Keratinocyte (primary cell): ENCODE results near the gene NAPG. TPM values are rescaled to one million over a fixed set of nuclear protein-coding genes. Genes with fewer than 3 reads are reported as not detected.

Experiments
- DNase-seq: peaks from one replicate; pipeline ENCODE4 v3.0.0-alpha.2; 2011; ENCODE audit warnings: low read depth, missing footprints, low spot score
- FAIRE-seq: peaks from 2 replicates; lab custom pipeline; 2011; peaks lifted over from hg19 to GRCh38; lab: Jason Lieb, UNC
- H2AFZ ChIP-seq: 2 replicates; pipeline ENCODE4 v1.6.0; 2012; ENCODE audit warnings: low read length, control low read depth, inconsistent platforms; ENCODE audit not compliant: control insufficient read depth
- H3K27ac ChIP-seq: 2 replicates; pipeline ENCODE4 v1.5.1; 2011; ENCODE audit warnings: low read length; ENCODE audit not compliant: control insufficient read depth, insufficient read depth
- H3K27me3 ChIP-seq: 3 replicates; pipeline ENCODE4 v1.6.0; 2011; ENCODE audit warnings: low read length; ENCODE audit not compliant: control insufficient read depth, insufficient read depth; ENCODE audit errors: extremely low read depth
- H3K36me3 ChIP-seq, 2 experiments: 2 replicates in 1 of 2; 3 replicates in 1 of 2; pipeline ENCODE4 v1.5.1; 2011; ENCODE audit warnings: low read length in 2 of 2, mild to moderate bottlenecking in 1 of 2; ENCODE audit not compliant: control insufficient read depth in 2 of 2, insufficient read depth in 2 of 2; ENCODE audit errors: extremely low read depth in 1 of 2
- H3K4me1 ChIP-seq: 3 replicates; pipeline ENCODE4 v1.5.1; 2011; ENCODE audit warnings: low read length; ENCODE audit not compliant: control insufficient read depth, insufficient read depth; ENCODE audit errors: extremely low read depth
- H3K4me2 ChIP-seq: 3 replicates; pipeline ENCODE4 v1.6.0; 2011; ENCODE audit warnings: low read depth, low read length; ENCODE audit not compliant: control insufficient read depth, insufficient read depth; ENCODE audit errors: extremely low read depth
- H3K4me3 ChIP-seq, 3 experiments: fragments of 200-600 bp in 1 of 3; sonication (generic) in 1 of 3; 2 replicates in 2 of 3; 3 replicates in 1 of 3; pipeline ENCODE4 v1.5.1; 2011 to 2016; ENCODE audit warnings: low read length in 3 of 3, mild to moderate bottlenecking in 3 of 3, control low read depth in 2 of 3, inconsistent platforms in 1 of 3, low read depth in 1 of 3, mixed read lengths in 1 of 3, mixed run types in 1 of 3, moderate library complexity in 1 of 3; ENCODE audit not compliant: control insufficient read depth in 2 of 3, insufficient read depth in 2 of 3; ENCODE audit errors: extremely low read depth in 1 of 3
- H3K79me2 ChIP-seq: 2 replicates; pipeline ENCODE4 v1.6.0; 2012; ENCODE audit warnings: low read length; ENCODE audit not compliant: control insufficient read depth, insufficient read depth
- H3K9ac ChIP-seq: 3 replicates; pipeline ENCODE4 v1.6.0; 2011; ENCODE audit warnings: low read length; ENCODE audit not compliant: control insufficient read depth, insufficient read depth; ENCODE audit errors: extremely low read depth
- H3K9me1 ChIP-seq: 3 replicates; pipeline ENCODE4 v1.6.0; 2011; ENCODE audit warnings: low read length; ENCODE audit not compliant: control insufficient read depth, insufficient read depth; ENCODE audit errors: extremely low read depth
- H3K9me3 ChIP-seq: 2 replicates; pipeline ENCODE4 v1.5.1; 2012; ENCODE audit warnings: low read depth, low read length; ENCODE audit not compliant: control insufficient read depth
- H4K20me1 ChIP-seq: 3 replicates; pipeline ENCODE4 v1.6.0; 2011; ENCODE audit warnings: low read length; ENCODE audit not compliant: control insufficient read depth, insufficient read depth; ENCODE audit errors: extremely low read depth
- EZH2 ChIP-seq: IDR thresholded peaks from one replicate; pipeline ENCODE4 v1.6.1; 2012; ENCODE audit warnings: inconsistent platforms, mild to moderate bottlenecking, low read length, moderate library complexity
- dilution Hi-C: fragments of 300-500 bp; cut with MboI; formaldehyde crosslinking; loops from one replicate; pipeline ENCODE4 v1.7.0; 2020; ENCODE audit warnings: low sequenced_read_pairs; ENCODE audit not compliant: extremely low pct_ligation_motif_present
- polyA plus RNA-seq, 5 experiments: library from polyadenylated mRNA; depleted of rRNA in 3 of 5; stranded (reverse) in 3 of 5; stranded (forward) in 1 of 5; unstranded in 1 of 5; fragments of >200 nt; gene quantifications; 1 replicate in 1 of 5; 2 replicates in 3 of 5; 3 replicates in 1 of 5; pipeline versions ENCODE4 v1.2.1 to v1.2.3, GENCODE V29; 2011 to 2012; ENCODE audit warnings: missing spikeins in 2 of 5, low read depth in 1 of 5, low replicate concordance in 1 of 5
- TF ChIP-seq, protein P1 (sequence below), 3 experiments: IDR thresholded peaks in 1 of 3; conservative IDR thresholded peaks in 1 of 3; optimal IDR thresholded peaks in 1 of 3; 2 replicates in 2 of 3; 3 replicates in 1 of 3; pipeline versions ENCODE3 to v1.5.1; 2011; ENCODE audit warnings: low read length in 3 of 3, mild to moderate bottlenecking in 3 of 3, moderate library complexity in 2 of 3, control low read depth in 1 of 3, inconsistent platforms in 1 of 3; ENCODE audit not compliant: insufficient read depth in 2 of 3; ENCODE audit errors: extremely low read depth in 1 of 3

Gene NAPG
- polyA plus RNA-seq, 1 donor (not counting 4 experiments of a cell fraction or from before 2014, with no cell fraction given), result 30.8 TPM

GRCh38 chr18:10481831-10482230 is 44.0 kb upstream of the NAPG start:
- Histone ChIP-seq H3K9me3 (no peaks in the 10 kb centered on the region), H3K27me3 (no peaks in the 10 kb centered on the region), H3K9me1 (no peaks in the 10 kb centered on the region), H3K9ac (no peak overlapping the region), H3K36me3 (no peaks in the 10 kb centered on the region), H4K20me1 (no peaks in the 10 kb centered on the region), H2AFZ (no peak overlapping the region), H3K4me2 (no peak overlapping the region), H3K4me3 (no peak overlapping the region), H3K27ac (no peak overlapping the region), H3K4me1 (no peaks in the 10 kb centered on the region), H3K79me2 (no peaks in the 10 kb centered on the region)
- TF ChIP-seq, protein P1, sequence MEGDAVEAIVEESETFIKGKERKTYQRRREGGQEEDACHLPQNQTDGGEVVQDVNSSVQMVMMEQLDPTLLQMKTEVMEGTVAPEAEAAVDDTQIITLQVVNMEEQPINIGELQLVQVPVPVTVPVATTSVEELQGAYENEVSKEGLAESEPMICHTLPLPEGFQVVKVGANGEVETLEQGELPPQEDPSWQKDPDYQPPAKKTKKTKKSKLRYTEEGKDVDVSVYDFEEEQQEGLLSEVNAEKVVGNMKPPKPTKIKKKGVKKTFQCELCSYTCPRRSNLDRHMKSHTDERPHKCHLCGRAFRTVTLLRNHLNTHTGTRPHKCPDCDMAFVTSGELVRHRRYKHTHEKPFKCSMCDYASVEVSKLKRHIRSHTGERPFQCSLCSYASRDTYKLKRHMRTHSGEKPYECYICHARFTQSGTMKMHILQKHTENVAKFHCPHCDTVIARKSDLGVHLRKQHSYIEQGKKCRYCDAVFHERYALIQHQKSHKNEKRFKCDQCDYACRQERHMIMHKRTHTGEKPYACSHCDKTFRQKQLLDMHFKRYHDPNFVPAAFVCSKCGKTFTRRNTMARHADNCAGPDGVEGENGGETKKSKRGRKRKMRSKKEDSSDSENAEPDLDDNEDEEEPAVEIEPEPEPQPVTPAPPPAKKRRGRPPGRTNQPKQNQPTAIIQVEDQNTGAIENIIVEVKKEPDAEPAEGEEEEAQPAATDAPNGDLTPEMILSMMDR (optimal IDR thresholded peaks at IDR 0.05 in 1 of 3, IDR thresholded peaks at IDR 0.05 in 1 of 3, conservative IDR thresholded peaks at IDR 0.05 in 1 of 3; ENCODE audit: extremely low read depth in 1 of 3, insufficient read depth in 2 of 3, low read length in 3 of 3), result no peak
- TF ChIP-seq EZH2, result no peak
- dilution Hi-C loops, result no loop called here
- DNase-seq, result no peak
- FAIRE-seq, result no peak

DNA sequence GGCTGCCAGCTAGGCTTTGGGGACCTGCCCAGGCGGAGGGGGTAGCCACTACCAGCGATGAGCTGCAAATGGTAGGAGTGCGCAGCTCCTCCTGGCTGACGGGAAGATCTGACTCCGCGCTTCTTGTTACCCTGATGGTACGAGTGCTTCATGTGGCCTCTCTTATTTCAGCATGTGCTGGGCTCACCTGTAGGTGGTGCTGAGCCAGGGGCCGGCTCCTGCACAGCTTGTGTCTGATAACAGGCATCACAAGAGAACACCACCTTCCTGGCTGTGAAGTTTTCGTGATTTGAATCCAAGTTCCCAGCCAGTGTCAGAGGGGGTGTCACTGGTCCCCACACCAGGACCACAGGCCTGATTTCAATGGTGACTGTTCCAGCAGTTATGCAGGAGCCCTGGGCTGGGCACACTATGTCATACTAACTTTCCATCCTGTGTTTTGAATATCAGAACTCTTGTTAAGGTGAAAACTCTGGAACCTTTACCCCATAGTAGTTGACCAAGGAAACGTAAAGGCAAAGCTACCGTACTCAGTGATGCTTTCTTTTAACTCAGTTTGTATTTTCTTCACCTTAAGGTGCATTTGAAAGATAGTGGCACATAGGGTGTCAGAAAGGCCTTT is 43.4 kb upstream of the NAPG start:
- Histone ChIP-seq H3K9ac (no peak overlapping the region), H2AFZ (no peak overlapping the region), H3K4me1 (no peaks in the 10 kb centered on the region), H4K20me1 (no peaks in the 10 kb centered on the region), H3K9me3 (no peaks in the 10 kb centered on the region), H3K36me3 (no peaks in the 10 kb centered on the region), H3K4me2 (no peak overlapping the region), H3K9me1 (no peaks in the 10 kb centered on the region), H3K4me3 (no peak overlapping the region), H3K27ac (no peak overlapping the region), H3K79me2 (no peaks in the 10 kb centered on the region), H3K27me3 (no peaks in the 10 kb centered on the region)
- dilution Hi-C loops, result no loop called here
- TF ChIP-seq, protein P1 (optimal IDR thresholded peaks at IDR 0.05 in 1 of 3, IDR thresholded peaks at IDR 0.05 in 1 of 3, conservative IDR thresholded peaks at IDR 0.05 in 1 of 3; ENCODE audit: extremely low read depth in 1 of 3, insufficient read depth in 2 of 3, low read length in 3 of 3), result no peak
- no peak for TF ChIP-seq EZH2
- no peak for FAIRE-seq
- no peak for DNase-seq
